Measurements from ENCODE around the gene MS4A6E. TPM values are rescaled to one million over a fixed set of nuclear protein-coding genes. Genes with fewer than 3 reads are reported as not detected.

MS4A6E gene
- polyA plus RNA-seq, 3 donors, result not detected

DNA sequence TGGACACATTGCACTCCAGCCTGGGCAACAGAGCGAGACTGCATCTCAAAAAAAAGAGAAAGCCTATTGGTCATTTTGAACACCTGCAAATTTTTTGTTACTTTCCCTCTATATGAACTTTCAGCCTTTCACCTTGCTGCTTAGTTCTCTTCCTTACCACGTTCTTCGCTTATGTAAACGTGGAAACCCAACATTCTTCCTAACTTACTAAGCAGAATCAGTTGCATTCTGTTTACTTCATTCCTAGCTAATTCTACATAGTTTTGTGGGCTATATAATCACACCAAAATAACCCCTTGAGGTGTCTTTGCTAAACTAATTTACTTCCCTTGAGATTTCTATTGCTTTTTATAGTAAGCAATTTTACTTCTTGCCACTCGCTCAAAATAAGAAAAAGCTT, 23.4 kb upstream of the MS4A6E start:
- no peak overlapping the region for H3K4me3 Mint-ChIP-seq
- H3K79me2 ChIP-seq (ENCODE audit: insufficient read depth, low read length), result no peaks in the 10 kb centered on the region
- no peaks in the 10 kb centered on the region for H3K27me3 ChIP-seq (ENCODE audit: control insufficient read depth in 2 of 2, insufficient read depth in 2 of 2, low read length in 2 of 2)
- WGBS (ENCODE audit: insufficient coverage), result 100% methylated on average over 1 of the region's 5 CpGs
- H3K4me1 Mint-ChIP-seq, result no peaks in the 10 kb centered on the region
- no peak for DNase-seq
- no peaks in the 10 kb centered on the region for H3K4me1 ChIP-seq (ENCODE audit: control insufficient read depth in 1 of 2, insufficient read depth in 2 of 2, low read length in 2 of 2)
- no peak overlapping the region for H3K9ac ChIP-seq (ENCODE audit: insufficient read depth, low read length, poor library complexity, severe bottlenecking)
- intact Hi-C loops (cut with micrococcal nuclease), result no loop called here
- peaks cover 46 to 87% of the 10 kb centered on the region in 2 donors for H3K36me3 ChIP-seq (replicated peaks in 1 of 2; ENCODE audit: control insufficient read depth in 1 of 2, insufficient read depth in 2 of 2, low read length in 2 of 2)
- H3K27me3 Mint-ChIP-seq (ENCODE audit: low read depth in 3 of 3), result no peaks in the 10 kb centered on the region
- H3K9me3 ChIP-seq (replicated peaks in 1 of 2; ENCODE audit: control insufficient read depth in 1 of 2, insufficient read depth in 1 of 2, low read length in 2 of 2), result no peaks in the 10 kb centered on the region
- H4K20me1 ChIP-seq (ENCODE audit: insufficient read depth, low read length), result no peaks in the 10 kb centered on the region
- H3K27ac ChIP-seq (ENCODE audit: low read depth in 1 of 2, low read length in 2 of 2), result no peak overlapping the region
- H3K27ac Mint-ChIP-seq, result no peak overlapping the region
- peaks cover 72 to 80% of the 10 kb centered on the region in 2 donors for H3K36me3 Mint-ChIP-seq
- H3K4me2 ChIP-seq (replicated peaks; ENCODE audit: extremely low read depth, low read length, poor library complexity, severe bottlenecking), result no peak overlapping the region
- TF ChIP-seq, protein P1, sequence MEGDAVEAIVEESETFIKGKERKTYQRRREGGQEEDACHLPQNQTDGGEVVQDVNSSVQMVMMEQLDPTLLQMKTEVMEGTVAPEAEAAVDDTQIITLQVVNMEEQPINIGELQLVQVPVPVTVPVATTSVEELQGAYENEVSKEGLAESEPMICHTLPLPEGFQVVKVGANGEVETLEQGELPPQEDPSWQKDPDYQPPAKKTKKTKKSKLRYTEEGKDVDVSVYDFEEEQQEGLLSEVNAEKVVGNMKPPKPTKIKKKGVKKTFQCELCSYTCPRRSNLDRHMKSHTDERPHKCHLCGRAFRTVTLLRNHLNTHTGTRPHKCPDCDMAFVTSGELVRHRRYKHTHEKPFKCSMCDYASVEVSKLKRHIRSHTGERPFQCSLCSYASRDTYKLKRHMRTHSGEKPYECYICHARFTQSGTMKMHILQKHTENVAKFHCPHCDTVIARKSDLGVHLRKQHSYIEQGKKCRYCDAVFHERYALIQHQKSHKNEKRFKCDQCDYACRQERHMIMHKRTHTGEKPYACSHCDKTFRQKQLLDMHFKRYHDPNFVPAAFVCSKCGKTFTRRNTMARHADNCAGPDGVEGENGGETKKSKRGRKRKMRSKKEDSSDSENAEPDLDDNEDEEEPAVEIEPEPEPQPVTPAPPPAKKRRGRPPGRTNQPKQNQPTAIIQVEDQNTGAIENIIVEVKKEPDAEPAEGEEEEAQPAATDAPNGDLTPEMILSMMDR (IDR thresholded peaks at IDR 0.05), result no peak
- no peaks in the 10 kb centered on the region for H3K9me3 Mint-ChIP-seq
- H3K4me3 ChIP-seq (replicated peaks in 1 of 3; ENCODE audit: low read depth in 2 of 3, low read length in 3 of 3), result no peak overlapping the region
- no peak overlapping the region for H2AFZ ChIP-seq (ENCODE audit: insufficient read depth, low read depth, low read length, poor library complexity, severe bottlenecking)

GRCh38 chr11:60305906-60306619, 21.0 kb upstream of the MS4A6E start:
- WGBS (ENCODE audit: insufficient coverage), result no CpG with 5 or more reads among the region's 3 CpGs
- no peak for DNase-seq
- peaks cover 68 to 83% of the 10 kb centered on the region in 2 donors for H3K36me3 Mint-ChIP-seq
- H3K4me2 ChIP-seq (replicated peaks; ENCODE audit: extremely low read depth, low read length, poor library complexity, severe bottlenecking), result no peak overlapping the region
- peak overlapping the region in 3 of 7 donors; percentile 5 to 81 (median 35) for H3K27ac Mint-ChIP-seq
- intact Hi-C loops (cut with micrococcal nuclease), result no loop called here
- H3K79me2 ChIP-seq (ENCODE audit: insufficient read depth, low read length), result no peaks in the 10 kb centered on the region
- no peak overlapping the region for H2AFZ ChIP-seq (ENCODE audit: insufficient read depth, low read depth, low read length, poor library complexity, severe bottlenecking)
- no peaks in the 10 kb centered on the region for H4K20me1 ChIP-seq (ENCODE audit: insufficient read depth, low read length)
- peaks cover 5 to 10% of the 10 kb centered on the region in 2 donors for H3K4me1 ChIP-seq (ENCODE audit: control insufficient read depth in 1 of 2, insufficient read depth in 2 of 2, low read length in 2 of 2)
- H3K27ac ChIP-seq (ENCODE audit: low read depth in 1 of 2, low read length in 2 of 2), result peak overlapping the region in 1 of 2 donors; percentile 8
- no peaks in the 10 kb centered on the region for H3K9me3 ChIP-seq (replicated peaks in 1 of 2; ENCODE audit: control insufficient read depth in 1 of 2, insufficient read depth in 1 of 2, low read length in 2 of 2)
- no peak overlapping the region for H3K4me3 ChIP-seq (replicated peaks in 1 of 3; ENCODE audit: low read depth in 2 of 3, low read length in 3 of 3)
- peaks cover 0 to 1% (median 0%) of the 10 kb centered on the region in 7 donors for H3K9me3 Mint-ChIP-seq
- H3K27me3 Mint-ChIP-seq (ENCODE audit: low read depth in 3 of 3), result no peaks in the 10 kb centered on the region
- no peaks in the 10 kb centered on the region for H3K27me3 ChIP-seq (ENCODE audit: control insufficient read depth in 2 of 2, insufficient read depth in 2 of 2, low read length in 2 of 2)
- TF ChIP-seq, protein P1 (IDR thresholded peaks at IDR 0.05), result no peak
- no peak overlapping the region for H3K4me3 Mint-ChIP-seq
- peaks cover 43 to 80% of the 10 kb centered on the region in 2 donors for H3K36me3 ChIP-seq (replicated peaks in 1 of 2; ENCODE audit: control insufficient read depth in 1 of 2, insufficient read depth in 2 of 2, low read length in 2 of 2)
- H3K4me1 Mint-ChIP-seq, result peaks cover 14% of the 10 kb centered on the region
- H3K9ac ChIP-seq (ENCODE audit: insufficient read depth, low read length, poor library complexity, severe bottlenecking), result no peak overlapping the region

Data from CD14-positive monocyte (primary cell).